DND-41 (cell line): ENCODE measurements around the gene CMPK1.

ENCODE experiments used
- ATAC-seq: fragments of 200-7000 bp; cut with Tn5 transposase; 3 replicates; pipeline ENCODE4 v1.9.1; 2021; ENCODE audit warnings: low read depth; ENCODE audit not compliant: insufficient read depth
- DNase-seq: peaks from one replicate; pipeline ENCODE4 v3.0.0-alpha.2; 2020
- H2AFZ ChIP-seq: 2 replicates; pipeline ENCODE4 v1.6.0; 2012; ENCODE audit warnings: low read depth, low read length
- H3K27ac ChIP-seq: 2 replicates; pipeline ENCODE4 v1.5.1; 2012; ENCODE audit warnings: low read length, inconsistent platforms
- H3K27me3 ChIP-seq: fragments of 200-600 bp; sonication (generic); 2 replicates; pipeline ENCODE4 v1.6.0; 2012; ENCODE audit warnings: low read length, mild to moderate bottlenecking, inconsistent platforms; ENCODE audit not compliant: insufficient read depth, poor library complexity
- H3K36me3 ChIP-seq: 2 replicates; pipeline ENCODE4 v1.5.1; 2012; ENCODE audit warnings: low read length, inconsistent platforms; ENCODE audit not compliant: insufficient read depth
- H3K4me1 ChIP-seq: 2 replicates; pipeline ENCODE4 v1.5.1; 2012; ENCODE audit warnings: mild to moderate bottlenecking, low read length; ENCODE audit not compliant: insufficient read depth
- H3K4me2 ChIP-seq: 2 replicates; pipeline ENCODE4 v1.6.0; 2012; ENCODE audit warnings: mild to moderate bottlenecking, moderate library complexity, low read length, inconsistent platforms; ENCODE audit not compliant: insufficient read depth
- H3K4me3 ChIP-seq, 2 experiments: fragments of 200-600 bp in 1 of 2; shearing (Covaris generic) in 1 of 2; 2 replicates each; pipeline ENCODE4 v1.5.1; 2012 to 2016; ENCODE audit warnings: inconsistent platforms in 2 of 2, low read length in 2 of 2, mild to moderate bottlenecking in 2 of 2, low read depth in 1 of 2, moderate library complexity in 1 of 2
- H3K79me2 ChIP-seq: 2 replicates; pipeline ENCODE4 v1.6.0; 2012; ENCODE audit warnings: low read length, inconsistent platforms; ENCODE audit not compliant: insufficient read depth
- H3K9ac ChIP-seq: 2 replicates; pipeline ENCODE4 v1.6.0; 2012; ENCODE audit warnings: low read depth, mild to moderate bottlenecking, inconsistent platforms, low read length, moderate library complexity
- H3K9me3 ChIP-seq: 2 replicates; pipeline ENCODE4 v1.5.1; 2012; ENCODE audit warnings: low read length, moderate library complexity, mild to moderate bottlenecking, inconsistent platforms; ENCODE audit not compliant: insufficient read depth, severe bottlenecking
- H4K20me1 ChIP-seq: 2 replicates; pipeline ENCODE4 v1.6.0; 2012; ENCODE audit warnings: low read length; ENCODE audit not compliant: insufficient read depth
- CTCF ChIP-seq: IDR thresholded peaks from 2 replicates; pipeline ENCODE4 v1.5.1; 2012; ENCODE audit warnings: borderline replicate concordance, low read length, moderate library complexity, mild to moderate bottlenecking; ENCODE audit not compliant: poor library complexity, severe bottlenecking; ENCODE audit errors: extremely low read depth
- EZH2 ChIP-seq: IDR thresholded peaks from 3 replicates; pipeline ENCODE4 v1.6.1; 2012; ENCODE audit warnings: borderline replicate concordance, low read depth, mild to moderate bottlenecking, moderate library complexity, low read length, inconsistent platforms; ENCODE audit not compliant: severe bottlenecking

Gene CMPK1

GRCh38 chr1:47424336-47424982 lies 90.9 kb downstream of the CMPK1 start:
- peak; percentile 19 for DNase-seq
- H3K79me2 ChIP-seq = no peaks in the 10 kb centered on the region
- H2AFZ ChIP-seq = no peak overlapping the region
- ATAC-seq = peak; percentile 53
- TF ChIP-seq EZH2 (no peak), CTCF (peak; percentile 73)
- no peaks in the 10 kb centered on the region for H3K4me1 ChIP-seq
- no peak overlapping the region for H3K4me2 ChIP-seq
- no peak overlapping the region for H3K9ac ChIP-seq
- H3K9me3 ChIP-seq = no peaks in the 10 kb centered on the region
- no peak overlapping the region for H3K27ac ChIP-seq
- peaks cover 36% of the 10 kb centered on the region for H4K20me1 ChIP-seq
- no peak overlapping the region for H3K4me3 ChIP-seq
- no peaks in the 10 kb centered on the region for H3K36me3 ChIP-seq
- no peaks in the 10 kb centered on the region for H3K27me3 ChIP-seq
